HEK293T (cell line): ENCODE measurements around the gene PXMP2.

Experiments
- CTCF ChIA-PET: fragments of 350-600 bp; formaldehyde crosslinking; extraction: SDS; loops from one replicate; lab custom pipeline; 2021; ENCODE audit warnings: antibody characterized with exemption, inconsistent platforms; lab: Yijun Ruan, JAX
- POLR2A ChIA-PET: fragments of 350-600 bp; formaldehyde crosslinking; extraction: SDS; loops from one replicate; lab custom pipeline; 2020; ENCODE audit warnings: antibody characterized with exemption, inconsistent platforms; lab: Yijun Ruan, JAX
- DNase-seq: peaks from one replicate; pipeline ENCODE4 v3.0.0; 2012; ENCODE audit warnings: mixed read lengths; ENCODE audit errors: extremely low spot score
- ARNT ChIP-seq: fragments of 450-650 bp; IDR thresholded peaks from 2 replicates; pipeline ENCODE4 v1.6.1; 2017; ENCODE audit warnings: mild to moderate bottlenecking
- BHLHE40 ChIP-seq: fragments of 450-650 bp; IDR thresholded peaks from 2 replicates; pipeline ENCODE4 v1.6.1; 2016; ENCODE audit warnings: mild to moderate bottlenecking, moderate library complexity, borderline replicate concordance
- CTBP1 ChIP-seq: fragments of 450-650 bp; IDR thresholded peaks from 2 replicates; pipeline ENCODE4 v1.6.1; 2016; ENCODE audit warnings: borderline replicate concordance
- ELF4 ChIP-seq: fragments of 450-650 bp; IDR thresholded peaks from 2 replicates; pipeline ENCODE4 v1.6.1; 2017; ENCODE audit warnings: antibody characterized with exemption
- FOXA1 ChIP-seq: fragments of 450-650 bp; IDR thresholded peaks from 2 replicates; pipeline ENCODE4 v1.6.1; 2016; ENCODE audit warnings: mild to moderate bottlenecking
- FOXK2 ChIP-seq: fragments of 450-650 bp; IDR thresholded peaks from 2 replicates; pipeline ENCODE4 v1.6.1; 2016; ENCODE audit warnings: mild to moderate bottlenecking
- FOXM1 ChIP-seq: fragments of 450-650 bp; IDR thresholded peaks from 2 replicates; pipeline ENCODE4 v1.6.1; 2017; ENCODE audit warnings: mild to moderate bottlenecking, borderline replicate concordance
- HDGF ChIP-seq: fragments of 450-650 bp; IDR thresholded peaks from 2 replicates; pipeline ENCODE4 v1.6.1; 2017; ENCODE audit warnings: antibody characterized with exemption, borderline replicate concordance
- L3MBTL2 ChIP-seq: fragments of 450-650 bp; conservative IDR thresholded peaks from 2 replicates; pipeline ENCODE4 v1.6.1; 2016; ENCODE audit warnings: mild to moderate bottlenecking
- LEF1 ChIP-seq: fragments of 450-650 bp; IDR thresholded peaks from 2 replicates; pipeline ENCODE4 v1.6.1; 2017; ENCODE audit warnings: mild to moderate bottlenecking, borderline replicate concordance
- NFRKB ChIP-seq: fragments of 450-650 bp; IDR thresholded peaks from 2 replicates; pipeline ENCODE4 v1.6.1; 2016; ENCODE audit warnings: mild to moderate bottlenecking, moderate library complexity
- SP1 ChIP-seq: fragments of 450-650 bp; IDR thresholded peaks from 2 replicates; pipeline ENCODE4 v1.6.1; 2017
- SUZ12 ChIP-seq: fragments of 450-650 bp; IDR thresholded peaks from 2 replicates; pipeline ENCODE4 v1.6.1; 2016; ENCODE audit warnings: mild to moderate bottlenecking
- TARDBP ChIP-seq: fragments of 450-650 bp; IDR thresholded peaks from 2 replicates; pipeline ENCODE4 v1.6.1; 2016
- ZNF384 ChIP-seq: fragments of 450-650 bp; IDR thresholded peaks from 2 replicates; pipeline ENCODE4 v1.6.1; 2016
- TF ChIP-seq, protein P1 (sequence below): fragments of 450-650 bp; IDR thresholded peaks from 2 replicates; pipeline ENCODE4 v1.6.1; 2016

PXMP2 gene

DNA sequence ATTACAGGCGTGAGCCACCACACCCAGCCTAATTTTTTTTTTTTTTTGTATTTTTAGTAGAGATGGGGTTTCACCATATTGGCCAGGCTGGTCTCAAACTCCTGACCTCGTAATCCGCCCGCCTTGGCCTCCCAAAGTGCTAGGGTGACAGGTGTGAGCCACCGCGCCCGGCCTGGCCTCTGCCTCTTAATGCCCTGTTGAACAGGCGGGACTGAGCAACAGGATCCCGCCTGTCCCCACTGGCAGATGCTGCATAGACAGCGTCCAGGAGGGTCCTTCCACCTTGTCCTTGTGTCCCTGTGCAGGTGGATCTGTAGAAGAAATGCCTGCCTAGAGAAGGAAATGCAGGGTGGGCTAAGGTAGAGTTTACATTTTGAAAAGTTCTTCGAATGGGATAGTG is 29.0 kb downstream of the PXMP2 start:
- no peak for DNase-seq
- no peak for TF ChIP-seq SUZ12
- no peak for TF ChIP-seq LEF1
- no peak for TF ChIP-seq TARDBP
- no peak for TF ChIP-seq ARNT
- no peak for TF ChIP-seq FOXM1
- TF ChIP-seq CTBP1, result no peak
- TF ChIP-seq, protein P1, sequence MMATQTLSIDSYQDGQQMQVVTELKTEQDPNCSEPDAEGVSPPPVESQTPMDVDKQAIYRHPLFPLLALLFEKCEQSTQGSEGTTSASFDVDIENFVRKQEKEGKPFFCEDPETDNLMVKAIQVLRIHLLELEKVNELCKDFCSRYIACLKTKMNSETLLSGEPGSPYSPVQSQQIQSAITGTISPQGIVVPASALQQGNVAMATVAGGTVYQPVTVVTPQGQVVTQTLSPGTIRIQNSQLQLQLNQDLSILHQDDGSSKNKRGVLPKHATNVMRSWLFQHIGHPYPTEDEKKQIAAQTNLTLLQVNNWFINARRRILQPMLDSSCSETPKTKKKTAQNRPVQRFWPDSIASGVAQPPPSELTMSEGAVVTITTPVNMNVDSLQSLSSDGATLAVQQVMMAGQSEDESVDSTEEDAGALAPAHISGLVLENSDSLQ, result no peak
- TF ChIP-seq ELF4, result no peak
- no peak for TF ChIP-seq FOXK2
- no peak for TF ChIP-seq L3MBTL2
- no peak for TF ChIP-seq NFRKB
- no peak for TF ChIP-seq ZNF384
- no peak for TF ChIP-seq BHLHE40
- ChIA-PET POLR2A (no interaction called here), CTCF (no interaction called here)

DNA sequence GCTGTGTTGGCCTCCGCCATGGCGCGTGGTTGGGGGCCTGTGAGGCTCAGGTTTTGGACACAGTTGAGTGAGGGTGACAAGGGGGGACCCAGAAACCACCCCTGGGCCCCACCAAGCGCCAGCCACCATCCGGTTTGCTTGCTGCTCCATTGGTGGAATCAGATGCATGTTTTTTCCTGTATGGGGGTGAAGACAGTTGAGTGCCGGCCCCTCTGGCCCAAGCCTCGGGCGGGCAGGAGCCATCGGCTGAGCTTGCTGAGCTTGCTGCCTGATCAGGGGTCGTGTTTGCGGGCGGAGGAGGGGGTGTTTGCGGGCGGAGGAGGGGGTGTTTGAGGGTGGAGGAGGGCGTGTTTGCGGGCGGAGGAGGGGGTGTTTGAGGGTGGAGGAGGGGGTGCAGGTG is 29.6 kb downstream of the PXMP2 start:
- ChIA-PET CTCF (no interaction called here), POLR2A (no interaction called here)
- DNase-seq, result no peak

DNA sequence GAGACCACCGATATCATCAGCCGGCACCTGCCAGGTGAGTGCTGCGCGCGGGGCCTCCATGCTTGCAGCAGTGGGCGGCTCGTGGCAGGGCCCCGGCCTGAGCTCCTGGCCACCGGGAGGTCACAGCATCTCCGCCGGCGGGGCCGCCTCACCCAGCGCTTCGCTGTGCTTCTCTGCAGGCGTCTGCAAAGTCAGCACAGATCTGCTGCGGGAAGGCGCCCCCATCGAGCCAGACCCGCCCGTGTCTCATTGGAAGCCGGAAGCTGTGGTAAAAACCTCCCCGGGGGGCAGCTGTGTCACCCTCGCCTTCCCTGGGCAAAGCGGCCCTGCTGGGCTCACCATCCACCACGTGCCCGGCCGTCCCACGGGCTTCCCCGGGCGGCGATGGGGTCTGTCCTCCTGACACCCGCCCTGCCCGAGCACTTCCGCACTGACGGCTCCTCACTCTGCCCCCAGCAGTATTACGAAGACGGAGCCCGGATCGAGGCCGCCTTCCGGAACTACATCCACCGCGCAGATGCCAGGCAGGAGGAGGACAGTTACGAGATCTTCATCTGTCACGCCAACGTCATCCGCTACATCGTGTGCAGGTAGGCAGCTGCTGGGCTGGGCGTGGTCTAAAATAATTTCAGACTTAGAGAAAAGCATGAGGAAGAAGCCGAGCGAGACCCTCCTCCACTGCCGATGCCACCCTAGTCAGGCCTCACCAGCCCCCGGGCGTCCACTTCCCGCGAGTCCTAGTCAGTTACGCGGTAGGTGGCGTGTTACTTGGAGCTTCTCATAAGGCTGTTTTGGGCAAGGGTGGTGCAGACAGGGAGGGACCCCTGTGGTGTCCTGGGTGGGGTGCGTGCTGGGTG is 30.4 kb downstream of the PXMP2 start:
- no peak for TF ChIP-seq NFRKB
- POLR2A ChIA-PET, result no interaction called here
- DNase-seq, result no peak
- CTCF ChIA-PET, result no interaction called here

More for the DNA sequence above, 29.6 kb downstream of the PXMP2 start:
- TF ChIP-seq CTBP1 (no peak), NFRKB (no peak), TARDBP (no peak), ZNF384 (no peak), L3MBTL2 (no peak), HDGF (no peak), FOXM1 (no peak), ELF4 (no peak)
- TF ChIP-seq, protein P1, result no peak

GRCh38 chr12:132718644-132719043 is 31.3 kb downstream of the PXMP2 start:
- ChIA-PET CTCF (no interaction called here), POLR2A (interaction anchor here (1.0 kb wide), 1 partner anchor 7 kb away, joined by 3 read pairs; no protein-coding TSS in a partner anchor)
- no peak for TF ChIP-seq L3MBTL2
- TF ChIP-seq FOXK2, result no peak
- TF ChIP-seq FOXA1, result no peak
- TF ChIP-seq CTBP1, result no peak
- TF ChIP-seq ARNT, result no peak
- TF ChIP-seq ELF4, result no peak
- no peak for TF ChIP-seq SP1
- no peak for TF ChIP-seq BHLHE40
- no peak for TF ChIP-seq ZNF384
- no peak for TF ChIP-seq NFRKB
- TF ChIP-seq, protein P1, result no peak
- no peak for TF ChIP-seq SUZ12
- DNase-seq, result no peak

DNA sequence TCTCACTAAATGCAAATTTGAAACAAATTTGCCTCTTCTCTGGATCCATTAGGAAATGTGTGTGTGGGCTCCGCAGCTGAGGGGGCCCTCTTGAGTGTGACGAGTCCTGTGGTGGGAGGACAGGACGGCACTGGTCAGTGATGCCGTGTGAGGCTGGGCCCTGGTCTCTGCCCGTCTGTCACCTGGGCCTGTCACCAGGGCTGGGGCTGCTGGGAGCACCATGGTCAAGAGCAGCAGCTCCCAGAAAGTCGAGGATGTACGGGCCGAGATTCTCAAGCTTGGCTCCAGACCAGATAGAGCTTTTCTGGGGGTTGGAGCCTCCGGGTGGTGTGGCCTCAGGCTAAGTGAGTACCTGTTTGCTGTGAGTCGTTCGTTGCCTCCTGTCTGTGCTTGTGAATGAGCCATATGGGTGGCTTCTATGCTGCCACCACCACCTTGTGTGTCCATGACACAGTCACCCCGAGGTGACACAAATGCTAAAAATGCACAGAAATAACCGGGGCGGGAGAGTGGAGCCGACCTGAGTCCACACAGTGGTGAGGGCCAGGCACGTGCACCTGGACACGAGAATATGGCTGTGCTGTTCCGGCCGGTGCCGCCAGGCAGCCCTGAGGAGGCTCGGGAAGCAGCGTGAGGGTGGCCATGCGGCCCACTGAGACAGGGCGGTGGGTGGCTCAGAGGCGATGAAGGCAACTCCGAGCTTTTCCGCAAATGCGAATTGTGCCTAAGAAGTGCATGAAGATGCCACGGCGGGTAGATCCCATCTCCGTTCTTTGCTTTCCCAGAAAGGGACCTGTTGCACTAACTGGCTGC is 32.0 kb downstream of the PXMP2 start:
- no peak for DNase-seq
- CTCF ChIA-PET, result no interaction called here
- TF ChIP-seq FOXA1, result no peak
- POLR2A ChIA-PET, result interaction anchor here (1.0 kb wide), 1 partner anchor 8 kb away, joined by 3 read pairs; no protein-coding TSS in a partner anchor

GRCh38 chr12:132719954-132720324 is 32.6 kb downstream of the PXMP2 start:
- no peak for TF ChIP-seq SP1
- no peak for TF ChIP-seq L3MBTL2
- CTCF ChIA-PET, result no interaction called here
- POLR2A ChIA-PET, result no interaction called here
- no peak for DNase-seq
